H1 (cell line): ENCODE measurements around the gene LARGE2. TPM values are rescaled to one million over a fixed set of nuclear protein-coding genes. Genes with fewer than 3 reads are reported as not detected.

Experiments
- GABPA ChIP-seq: IDR thresholded peaks from 2 replicates; pipeline ENCODE4 v1.6.1; 2011; ENCODE audit warnings: mild to moderate bottlenecking, low read length, moderate library complexity, borderline replicate concordance; ENCODE audit not compliant: insufficient read depth
- TEAD4 ChIP-seq: IDR thresholded peaks from 2 replicates; pipeline ENCODE4 v1.6.1; 2012; ENCODE audit warnings: low read depth, low read length, inconsistent platforms, mixed read lengths
- polyA plus RNA-seq, 7 experiments: library from polyadenylated mRNA; depleted of rRNA in 3 of 7; stranded (reverse) in 5 of 7; unstranded in 2 of 7; fragments of >200 nt in 5 of 7; fragments of 200-250 nt in 2 of 7; gene quantifications; 1 replicate in 5 of 7; 2 replicates in 1 of 7; 4 replicates in 1 of 7; pipeline versions ENCODE4 v1.2.1 to v1.2.3, GENCODE V29; 2011 to 2013; ENCODE audit warnings: missing spikeins in 2 of 7, mixed read lengths in 2 of 7
- total RNA-seq: library from RNA; stranded (reverse); fragmentation: NEBNext Ultra II Directional; extraction: Animal tissue kit (Norgen Biotek cat#: 25700); gene quantifications from 2 replicates; pipeline ENCODE4 v1.2.1, GENCODE V29; 2021
- TF ChIP-seq, protein P1 (sequence below): IDR thresholded peaks from 2 replicates; pipeline ENCODE4 v1.6.1; 2012; ENCODE audit warnings: inconsistent platforms

Gene LARGE2
- total and polyA plus RNA-seq, 2 of the 8 experiments (the other 6 are each of a cell fraction or from before 2014, with no cell fraction given): 111 to 137 TPM

DNA sequence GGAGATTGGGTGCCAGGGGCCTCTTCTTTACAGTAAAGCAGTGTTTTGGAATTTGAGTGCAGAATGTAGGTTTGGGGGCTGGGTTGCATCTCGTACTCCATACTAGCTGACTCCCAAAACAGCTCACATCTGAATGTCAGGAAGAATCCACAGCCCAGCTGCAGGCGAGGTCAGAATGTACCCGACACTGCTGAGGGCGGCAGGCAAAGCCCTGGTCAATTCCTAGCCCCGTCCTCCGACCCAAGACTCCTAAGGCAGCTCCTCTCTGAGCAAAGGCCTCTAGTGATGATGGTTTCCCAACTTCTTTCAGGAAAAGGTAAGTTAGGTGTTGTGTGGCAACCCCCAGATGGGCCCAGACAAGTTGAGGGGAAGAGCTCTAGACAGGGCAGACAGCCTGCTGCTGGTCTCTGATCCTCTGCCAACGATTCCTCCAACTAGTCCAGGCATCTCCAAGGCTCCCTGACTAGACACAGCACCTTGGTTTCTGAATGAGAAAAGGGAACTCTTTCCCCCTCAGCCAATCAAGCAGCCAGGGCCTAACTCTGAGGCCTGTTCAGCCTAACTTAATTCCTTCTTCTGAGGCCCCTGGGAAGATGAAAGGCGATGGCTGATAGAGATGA is 8.6 kb downstream of the LARGE2 start (continued):
- no peak for TF ChIP-seq TEAD4
- TF ChIP-seq GABPA: no peak
- TF ChIP-seq, protein P1, sequence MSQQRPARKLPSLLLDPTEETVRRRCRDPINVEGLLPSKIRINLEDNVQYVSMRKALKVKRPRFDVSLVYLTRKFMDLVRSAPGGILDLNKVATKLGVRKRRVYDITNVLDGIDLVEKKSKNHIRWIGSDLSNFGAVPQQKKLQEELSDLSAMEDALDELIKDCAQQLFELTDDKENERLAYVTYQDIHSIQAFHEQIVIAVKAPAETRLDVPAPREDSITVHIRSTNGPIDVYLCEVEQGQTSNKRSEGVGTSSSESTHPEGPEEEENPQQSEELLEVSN: no peak
